Coronary artery (tissue), 2 donors: ENCODE results near the gene MAST4.
A peak's percentile ranks its signal among the peaks of the same experiment; 100 is the strongest.

ENCODE experiments used
- DNase-seq: peaks from one replicate; pipeline ENCODE4 v3.0.0-alpha.2; 2017; ENCODE audit warnings: low spot score
- H3K27ac ChIP-seq, 2 donors: fragments of 200-600 bp; sonication (generic); one replicate each; pipeline ENCODE4 v1.5.1; 2016 to 2019
- H3K4me3 ChIP-seq: fragments of 200-600 bp; sonication (generic); 2 replicates; pipeline ENCODE4 v1.5.1; 2016; ENCODE audit warnings: mild to moderate bottlenecking, moderate library complexity
- CTCF ChIP-seq: fragments of 200-600 bp; sonication (generic); IDR thresholded peaks from one replicate; pipeline ENCODE4 v1.5.1; 2019; ENCODE audit warnings: antibody characterized with exemption

The MAST4 gene

DNA sequence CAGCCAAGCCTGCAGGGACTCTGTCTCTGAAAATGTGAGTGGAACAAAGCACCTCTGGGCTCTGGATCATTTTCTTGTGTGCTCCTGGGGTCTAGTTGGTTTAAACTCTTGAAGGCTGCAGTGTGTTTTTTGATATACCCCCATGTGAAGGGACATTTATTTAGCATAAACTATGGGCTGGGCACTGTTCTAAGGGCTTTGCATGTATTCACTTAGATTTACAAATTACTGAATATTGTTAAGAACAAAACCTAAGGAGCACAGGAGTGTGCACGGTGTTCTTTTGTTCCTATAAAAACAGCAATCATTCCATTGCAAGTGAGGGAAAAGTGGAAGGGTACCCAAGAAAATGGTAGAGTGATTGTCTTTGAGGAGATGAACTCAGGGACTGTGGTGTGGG, 620.4 kb downstream of the MAST4 start:
- Histone ChIP-seq H3K4me3 (peak overlapping the region; percentile 59), H3K27ac (peak overlapping the region in 1 of 2 donors; percentile 76)
- DNase-seq: no peak
- TF ChIP-seq CTCF: no peak
